Esophagus muscularis mucosa (tissue), 4 donors: ENCODE data around the gene KCNJ13. TPM values are rescaled to one million over a fixed set of nuclear protein-coding genes. Genes with fewer than 3 reads are reported as not detected.

ENCODE experiments used
- DNase-seq: peaks from one replicate; pipeline ENCODE4 v3.0.0-alpha.2; 2017; ENCODE audit errors: extremely low spot score
- H3K27ac ChIP-seq, 4 donors: fragments of 200-600 bp; sonication (generic); replicated peaks in 1 of 4; 1 replicate in 3 of 4; 2 replicates in 1 of 4; pipeline ENCODE4 v1.5.1; 2016 to 2019; ENCODE audit warnings: mild to moderate bottlenecking in 1 of 4
- H3K27me3 ChIP-seq, 4 donors: fragments of 200-600 bp; sonication (generic); one replicate each; pipeline versions ENCODE4 v1.5.1 to v1.6.0; 2016 to 2019
- H3K36me3 ChIP-seq, 4 donors: fragments of 200-600 bp; sonication (generic); one replicate each; pipeline ENCODE4 v1.5.1; 2016 to 2019
- H3K4me1 ChIP-seq, 4 donors: fragments of 200-600 bp; sonication (generic); one replicate each; pipeline ENCODE4 v1.5.1; 2016 to 2019
- H3K4me3 ChIP-seq, 4 donors: fragments of 200-600 bp; sonication (generic); 1 replicate in 2 of 4; 2 replicates in 2 of 4; pipeline ENCODE4 v1.5.1; 2016 to 2019; ENCODE audit warnings: mild to moderate bottlenecking in 4 of 4, moderate library complexity in 1 of 4
- H3K9me3 ChIP-seq, 4 donors: fragments of 200-600 bp; sonication (generic); 1 replicate in 3 of 4; 2 replicates in 1 of 4; pipeline ENCODE4 v1.5.1; 2016 to 2019
- EP300 ChIP-seq: sonication (generic); formaldehyde crosslinking; IDR thresholded peaks from one replicate; pipeline ENCODE4 v1.6.1; 2017; ENCODE audit warnings: antibody characterized with exemption
- POLR2A ChIP-seq: fragments of 450-650 bp; IDR thresholded peaks from one replicate; pipeline ENCODE4 v1.6.1; 2017; ENCODE audit warnings: antibody characterized with exemption, moderate library complexity, mild to moderate bottlenecking, low read depth
- POLR2AphosphoS5 ChIP-seq, 2 donors: sonication (generic); formaldehyde crosslinking; IDR thresholded peaks; one replicate each; pipeline ENCODE4 v1.6.1; 2017; ENCODE audit warnings: antibody characterized with exemption in 2 of 2
- WGBS: methylation state at CpG from one replicate; pipeline ENCODE4 v1.1.5; 2018; 5-methylcytosine and 5-hydroxymethylcytosine counted together
- intact Hi-C: fragments of 100-400 bp; cut with DNase I; formaldehyde crosslinking; loops from one replicate; pipeline ENCODE4 v1.15.1; 2023
- total RNA-seq, 4 donors: library from RNA; depleted of rRNA; stranded (reverse); fragments of >200 nt; gene quantifications; one replicate each; pipeline versions ENCODE4 v1.1.0 to v1.2.1, GENCODE V29; 2016
- TF ChIP-seq, protein P1 (sequence below), 3 experiments: fragments of 200-600 bp in 2 of 3; fragments of 450-650 bp in 1 of 3; sonication (generic) in 2 of 3; IDR thresholded peaks; one replicate each; pipeline ENCODE4 v1.5.1; 2017 to 2019; ENCODE audit warnings: antibody characterized with exemption in 3 of 3, mild to moderate bottlenecking in 2 of 3, moderate library complexity in 1 of 3

The KCNJ13 gene
- not detected for total RNA-seq

DNA sequence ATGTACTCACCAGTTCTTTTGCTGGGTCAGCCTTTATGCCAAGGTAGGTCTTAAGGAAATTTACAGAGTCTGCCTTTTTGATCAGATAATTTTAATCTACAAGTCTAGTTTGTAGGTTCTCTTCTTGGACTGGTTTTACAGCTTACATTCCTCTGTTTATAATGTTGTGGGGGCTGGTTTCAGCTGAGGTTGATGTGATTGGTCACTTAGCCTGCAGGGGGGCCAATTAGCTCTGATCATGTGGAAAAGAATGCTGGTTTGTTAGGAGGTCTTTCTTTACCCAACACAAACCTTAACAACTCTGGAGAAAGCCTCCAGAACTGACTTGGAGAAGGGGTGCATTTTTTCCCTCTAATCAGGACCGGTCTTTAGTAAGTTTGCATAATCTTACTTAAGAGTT lies at the start of gene KCNJ13:
TSS of gene KCNJ13 (minus strand) at position 131 of the 400 bp plus-strand sequence. CDS start 5,203 bp downstream, outside the sequence.
- WGBS, result 80% methylated on average over 1 of the region's 1 CpG
- TF ChIP-seq, protein P1, sequence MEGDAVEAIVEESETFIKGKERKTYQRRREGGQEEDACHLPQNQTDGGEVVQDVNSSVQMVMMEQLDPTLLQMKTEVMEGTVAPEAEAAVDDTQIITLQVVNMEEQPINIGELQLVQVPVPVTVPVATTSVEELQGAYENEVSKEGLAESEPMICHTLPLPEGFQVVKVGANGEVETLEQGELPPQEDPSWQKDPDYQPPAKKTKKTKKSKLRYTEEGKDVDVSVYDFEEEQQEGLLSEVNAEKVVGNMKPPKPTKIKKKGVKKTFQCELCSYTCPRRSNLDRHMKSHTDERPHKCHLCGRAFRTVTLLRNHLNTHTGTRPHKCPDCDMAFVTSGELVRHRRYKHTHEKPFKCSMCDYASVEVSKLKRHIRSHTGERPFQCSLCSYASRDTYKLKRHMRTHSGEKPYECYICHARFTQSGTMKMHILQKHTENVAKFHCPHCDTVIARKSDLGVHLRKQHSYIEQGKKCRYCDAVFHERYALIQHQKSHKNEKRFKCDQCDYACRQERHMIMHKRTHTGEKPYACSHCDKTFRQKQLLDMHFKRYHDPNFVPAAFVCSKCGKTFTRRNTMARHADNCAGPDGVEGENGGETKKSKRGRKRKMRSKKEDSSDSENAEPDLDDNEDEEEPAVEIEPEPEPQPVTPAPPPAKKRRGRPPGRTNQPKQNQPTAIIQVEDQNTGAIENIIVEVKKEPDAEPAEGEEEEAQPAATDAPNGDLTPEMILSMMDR (IDR thresholded peaks at IDR 0.05), result no peak
- TF ChIP-seq POLR2AphosphoS5 (IDR thresholded peaks at IDR 0.05), result no peak
- no peak for TF ChIP-seq POLR2A
- Histone ChIP-seq H3K4me1 (peaks cover 6 to 16% (median 12%) of the 10 kb centered on the region in 4 donors), H3K9me3 (no peaks in the 10 kb centered on the region), H3K27ac (no peak within 1 kb of the TSS), H3K27me3 (no peaks in the 10 kb centered on the region), H3K4me3 (no peak within 1 kb of the TSS), H3K36me3 (peaks cover 0 to 26% (median 10%) of the 10 kb centered on the region in 4 donors)
- intact Hi-C loops, result no loop called here
- DNase-seq, result no peak

DNA sequence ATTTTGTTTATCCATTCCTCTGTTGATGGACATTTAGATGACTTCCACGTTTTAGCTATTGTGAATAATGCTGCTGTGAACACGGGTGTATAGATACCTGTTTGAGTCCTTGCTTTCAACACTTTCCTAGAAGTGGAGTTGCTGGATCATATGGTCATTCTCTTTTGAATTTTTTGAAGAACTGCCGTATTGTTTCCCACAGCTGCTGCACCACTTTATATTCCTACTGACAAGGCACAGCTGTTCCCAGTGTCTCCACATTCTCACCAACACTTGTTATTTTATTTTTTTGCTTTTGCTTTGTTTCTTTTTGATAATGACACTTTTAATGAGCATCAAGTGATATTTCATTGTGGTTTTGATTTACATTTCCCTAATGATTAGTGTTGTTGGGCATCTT lies 41.4 kb upstream of the KCNJ13 start:
- Histone ChIP-seq H3K27me3 (no peaks in the 10 kb centered on the region), H3K4me3 (no peak overlapping the region), H3K36me3 (peaks cover 48 to 93% (median 79%) of the 10 kb centered on the region in 4 donors), H3K27ac (no peak overlapping the region), H3K4me1 (peaks cover 0 to 15% (median 8%) of the 10 kb centered on the region in 4 donors), H3K9me3 (no peaks in the 10 kb centered on the region)
- 63% methylated on average over 3 of the region's 3 CpGs for WGBS
- no peak for DNase-seq
- TF ChIP-seq EP300, result no peak
- no peak for TF ChIP-seq POLR2A
- TF ChIP-seq, protein P1 (IDR thresholded peaks at IDR 0.05), result no peak
- TF ChIP-seq POLR2AphosphoS5 (IDR thresholded peaks at IDR 0.05), result no peak
- intact Hi-C loops, result no loop called here

DNA sequence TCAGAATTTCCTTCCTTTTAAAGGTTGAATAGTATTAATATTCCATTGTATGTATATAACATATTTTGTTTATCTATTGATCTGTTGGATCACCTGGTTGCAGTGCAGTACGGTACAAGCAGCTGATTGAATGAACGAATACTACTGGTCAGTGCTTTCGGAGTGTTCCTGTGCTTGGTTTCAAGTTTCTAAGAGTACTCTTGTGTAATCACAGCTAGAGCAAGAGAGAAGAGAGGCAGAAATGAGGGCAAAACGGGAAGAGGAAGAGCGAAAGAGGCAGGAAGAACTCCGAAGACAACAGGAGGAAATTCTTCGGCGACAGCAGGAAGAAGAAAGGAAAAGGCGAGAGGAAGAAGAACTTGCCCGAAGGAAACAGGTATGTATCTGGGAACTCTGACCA lies 40.3 kb upstream of the KCNJ13 start:
- 77% methylated on average over 10 of the region's 10 CpGs for WGBS
- H3K27me3 ChIP-seq, result no peaks in the 10 kb centered on the region
- H3K27ac ChIP-seq, result no peak overlapping the region
- no peak overlapping the region for H3K4me3 ChIP-seq
- H3K9me3 ChIP-seq, result no peaks in the 10 kb centered on the region
- intact Hi-C loops, result no loop called here
- peaks cover 55 to 95% (median 82%) of the 10 kb centered on the region in 4 donors for H3K36me3 ChIP-seq
- H3K4me1 ChIP-seq, result peaks cover 0 to 15% (median 8%) of the 10 kb centered on the region in 4 donors
- TF ChIP-seq POLR2A, result no peak
- no peak for TF ChIP-seq EP300
- TF ChIP-seq, protein P1 (IDR thresholded peaks at IDR 0.05), result no peak
- no peak for TF ChIP-seq POLR2AphosphoS5 (IDR thresholded peaks at IDR 0.05)
- DNase-seq, result no peak

DNA sequence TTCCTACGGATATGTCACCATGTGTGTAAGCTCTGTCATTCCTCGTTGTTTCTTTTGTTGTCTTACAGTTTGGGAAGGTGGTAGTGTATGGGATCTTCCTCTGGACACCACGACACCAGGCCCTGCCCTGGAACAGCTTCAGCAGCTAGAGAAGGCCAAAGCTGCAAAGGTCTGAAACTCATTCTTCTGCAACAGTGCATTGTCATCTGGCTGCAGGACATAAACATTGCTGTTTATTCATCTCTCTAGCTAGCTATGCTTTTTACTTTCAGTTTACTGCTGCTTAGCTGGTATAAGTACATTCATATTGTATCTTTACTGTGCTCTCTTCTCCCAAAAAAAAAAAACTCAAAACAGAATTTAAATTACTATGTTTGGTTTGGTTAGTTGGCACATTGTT lies 39.2 kb upstream of the KCNJ13 start:
- intact Hi-C loops, result no loop called here

DNA sequence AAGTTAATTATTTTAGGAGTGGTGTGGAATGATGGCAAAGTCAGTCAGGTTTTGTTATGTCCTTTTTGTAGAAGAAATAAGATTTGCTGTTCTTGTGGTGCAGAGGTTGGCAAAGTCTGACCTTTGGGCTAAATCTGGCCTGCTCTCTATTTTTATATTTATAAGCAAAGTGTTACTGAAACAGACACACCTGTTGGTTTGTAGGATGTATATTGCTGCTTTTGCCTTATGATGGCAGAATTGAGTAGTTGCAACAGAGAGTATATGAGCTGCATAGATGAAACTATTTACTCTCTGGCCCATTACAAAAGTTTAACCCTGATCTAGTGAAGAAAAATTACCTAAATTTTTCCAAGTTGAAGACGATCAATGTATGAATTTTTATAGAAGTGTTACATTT lies 34.1 kb upstream of the KCNJ13 start:
- TF ChIP-seq, protein P1 (IDR thresholded peaks at IDR 0.05), result no peak
- TF ChIP-seq POLR2AphosphoS5 (IDR thresholded peaks at IDR 0.05), result no peak
- TF ChIP-seq EP300, result no peak
- no peak for TF ChIP-seq POLR2A
- DNase-seq, result no peak
- Histone ChIP-seq H3K27ac (no peak overlapping the region), H3K36me3 (peaks cover 66 to 90% (median 81%) of the 10 kb centered on the region in 4 donors), H3K27me3 (no peaks in the 10 kb centered on the region), H3K4me3 (no peak overlapping the region), H3K9me3 (no peaks in the 10 kb centered on the region), H3K4me1 (peaks cover 0 to 9% (median 3%) of the 10 kb centered on the region in 4 donors)
- WGBS, result 88% methylated on average over 1 of the region's 1 CpG
- intact Hi-C loops, result no loop called here

More for the DNA sequence above, 39.2 kb upstream of the KCNJ13 start:
- 72% methylated on average over 3 of the region's 3 CpGs for WGBS
- H3K27ac ChIP-seq, result no peak overlapping the region
- no peaks in the 10 kb centered on the region for H3K9me3 ChIP-seq
- no peaks in the 10 kb centered on the region for H3K27me3 ChIP-seq
- H3K4me3 ChIP-seq, result no peak overlapping the region
- peaks cover 60 to 97% (median 83%) of the 10 kb centered on the region in 4 donors for H3K36me3 ChIP-seq
- no peak for DNase-seq
- TF ChIP-seq POLR2A, result no peak
- peaks cover 0 to 15% (median 8%) of the 10 kb centered on the region in 4 donors for H3K4me1 ChIP-seq
